Activated effector memory CD4-positive, alpha-beta T cell treated with Interleukin-2 at 50 U/mL for 16 hours (primary cell): ENCODE results near the gene TACR1.

Experiments used
- DNase-seq: peaks from one replicate; pipeline ENCODE4 v3.0.0-alpha.2; 2020

TACR1 gene

DNA sequence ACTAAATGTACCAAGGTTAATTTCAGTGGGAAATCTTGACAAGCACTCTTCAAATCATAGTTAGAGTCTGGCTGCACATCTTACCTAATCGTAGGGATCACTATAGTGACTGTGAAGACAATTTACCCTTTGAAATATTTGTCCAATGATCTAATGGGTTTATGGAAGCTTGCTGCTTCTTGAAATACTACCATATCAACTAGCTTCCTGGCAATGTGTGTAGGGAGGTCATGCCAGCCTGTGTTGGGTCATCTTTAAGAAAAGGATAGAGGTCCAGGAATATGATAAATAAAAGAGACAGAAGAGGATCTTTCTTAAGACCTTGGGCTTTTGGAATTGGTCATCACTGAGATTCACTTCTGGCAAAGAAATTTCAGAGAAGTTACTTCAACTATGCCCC, 156.5 kb downstream of the TACR1 start:
- DNase-seq, result no peak

DNA sequence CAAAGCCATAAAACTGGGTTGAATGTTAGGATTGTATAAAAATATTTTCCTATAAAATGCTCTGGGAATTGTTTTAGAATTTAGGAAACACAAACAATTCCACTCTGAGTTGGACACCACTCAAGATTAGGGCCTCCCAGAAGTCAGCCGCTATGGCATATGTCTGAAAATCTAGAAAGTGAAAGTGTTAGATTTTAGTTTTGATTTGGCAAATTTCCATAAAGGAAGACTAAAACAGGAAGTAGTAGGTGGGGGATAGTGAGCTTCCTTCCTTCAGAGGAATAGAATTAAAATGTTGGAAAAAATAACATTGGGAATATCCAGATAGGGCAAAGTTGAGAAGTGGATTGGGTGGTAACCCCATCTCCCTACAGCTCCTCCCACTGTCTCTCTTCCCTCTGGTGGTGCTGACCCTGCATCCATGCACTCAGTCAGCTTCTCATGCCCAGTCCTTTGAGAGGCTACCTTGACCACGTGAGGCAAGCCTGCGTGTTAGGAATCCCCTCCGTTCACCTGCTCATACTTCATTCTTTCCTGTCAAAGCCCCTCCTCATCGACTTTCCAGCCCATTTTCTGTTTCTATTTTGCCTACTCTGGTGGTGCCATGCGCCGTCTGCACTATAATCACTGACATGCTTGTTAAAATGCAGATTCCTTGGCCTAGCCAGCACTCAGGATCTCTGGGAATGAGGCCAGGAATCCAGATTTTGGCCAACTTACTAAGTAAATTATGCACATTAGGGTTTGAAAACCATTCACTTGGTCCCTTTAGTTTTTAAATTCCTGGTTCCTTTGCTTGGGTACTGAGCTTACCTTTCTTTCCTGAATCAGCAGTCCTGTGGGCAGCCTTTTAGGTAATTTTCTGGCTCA, 157.4 kb downstream of the TACR1 start:
- DNase-seq, result no peak

DNA sequence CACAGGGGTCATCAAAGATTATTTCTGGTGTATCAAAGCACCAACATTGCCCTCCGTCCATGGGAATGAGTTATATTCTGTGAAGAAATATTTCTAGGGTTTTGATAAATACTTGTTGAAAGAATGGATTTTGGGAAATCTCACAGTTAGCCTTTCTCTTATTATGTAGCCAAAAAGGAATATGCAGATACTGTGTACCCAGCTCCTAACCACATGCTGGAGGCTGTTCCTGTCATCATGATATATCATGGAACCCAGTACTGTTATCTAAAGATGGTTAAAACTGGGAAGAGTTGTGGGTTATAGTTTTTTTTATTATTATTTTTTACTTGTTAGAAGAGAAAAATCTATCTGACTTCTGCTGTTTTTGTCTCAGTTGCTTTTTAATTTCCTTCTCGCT, 158.1 kb downstream of the TACR1 start:
- no peak for DNase-seq

DNA sequence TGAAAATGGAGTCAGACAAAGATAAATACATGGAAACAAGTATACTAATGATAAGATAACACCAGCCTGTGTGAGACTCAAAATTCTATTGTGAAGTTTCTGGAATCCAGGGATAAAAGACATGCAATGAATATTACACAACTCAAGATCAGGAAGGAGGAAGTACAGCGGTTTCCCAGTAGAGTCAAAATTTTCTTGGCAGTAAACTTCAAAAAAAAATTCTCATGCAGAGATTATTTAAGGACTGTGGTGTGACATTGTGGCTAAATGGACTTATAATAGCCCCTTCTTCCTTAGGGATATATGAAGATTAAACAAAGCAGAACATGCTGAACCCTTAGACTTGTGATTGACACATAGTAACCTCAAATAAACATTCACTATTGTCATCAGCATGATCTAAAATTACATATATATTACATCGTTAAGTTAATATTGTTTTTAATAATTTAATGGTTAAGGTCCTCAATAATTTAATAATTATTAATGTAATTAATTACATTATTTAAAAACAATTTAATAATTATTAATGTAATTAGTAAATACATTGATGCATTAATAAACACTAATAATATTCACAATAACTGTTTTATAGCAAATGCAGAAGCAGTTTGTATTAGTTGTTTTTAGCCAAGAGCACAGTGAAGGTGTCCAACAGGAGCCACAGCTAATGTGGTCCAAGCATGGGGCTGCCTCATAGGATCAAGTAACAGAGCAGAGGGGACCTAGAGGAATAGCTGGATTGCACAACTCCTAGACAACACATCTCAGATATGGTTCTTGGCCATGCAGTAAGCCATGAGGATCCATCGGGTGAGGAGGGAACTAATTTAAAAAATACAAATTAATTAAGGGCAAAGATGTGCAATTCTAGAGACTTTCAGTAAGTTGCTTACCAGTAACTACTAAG, 163.6 kb downstream of the TACR1 start:
- no peak for DNase-seq

DNA sequence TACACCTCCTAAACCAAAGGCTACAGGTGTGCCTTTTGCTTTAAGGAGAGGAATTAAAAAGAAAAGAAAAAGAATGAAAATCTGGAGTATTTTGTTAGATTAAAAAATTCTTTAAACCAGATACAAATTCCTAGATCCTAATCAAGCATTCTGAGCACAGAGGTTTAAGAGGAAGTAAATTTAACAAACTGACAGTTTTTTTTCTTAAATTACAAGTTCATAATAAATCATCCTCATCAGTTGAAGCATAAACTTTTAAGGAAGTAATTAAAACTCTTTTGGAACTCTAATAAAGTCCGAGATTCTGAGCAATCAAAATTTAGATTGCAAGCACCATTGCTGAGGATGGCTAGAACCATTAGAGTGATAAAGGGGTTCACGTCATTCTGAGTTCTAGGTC, 165.8 kb downstream of the TACR1 start:
- no peak for DNase-seq

DNA sequence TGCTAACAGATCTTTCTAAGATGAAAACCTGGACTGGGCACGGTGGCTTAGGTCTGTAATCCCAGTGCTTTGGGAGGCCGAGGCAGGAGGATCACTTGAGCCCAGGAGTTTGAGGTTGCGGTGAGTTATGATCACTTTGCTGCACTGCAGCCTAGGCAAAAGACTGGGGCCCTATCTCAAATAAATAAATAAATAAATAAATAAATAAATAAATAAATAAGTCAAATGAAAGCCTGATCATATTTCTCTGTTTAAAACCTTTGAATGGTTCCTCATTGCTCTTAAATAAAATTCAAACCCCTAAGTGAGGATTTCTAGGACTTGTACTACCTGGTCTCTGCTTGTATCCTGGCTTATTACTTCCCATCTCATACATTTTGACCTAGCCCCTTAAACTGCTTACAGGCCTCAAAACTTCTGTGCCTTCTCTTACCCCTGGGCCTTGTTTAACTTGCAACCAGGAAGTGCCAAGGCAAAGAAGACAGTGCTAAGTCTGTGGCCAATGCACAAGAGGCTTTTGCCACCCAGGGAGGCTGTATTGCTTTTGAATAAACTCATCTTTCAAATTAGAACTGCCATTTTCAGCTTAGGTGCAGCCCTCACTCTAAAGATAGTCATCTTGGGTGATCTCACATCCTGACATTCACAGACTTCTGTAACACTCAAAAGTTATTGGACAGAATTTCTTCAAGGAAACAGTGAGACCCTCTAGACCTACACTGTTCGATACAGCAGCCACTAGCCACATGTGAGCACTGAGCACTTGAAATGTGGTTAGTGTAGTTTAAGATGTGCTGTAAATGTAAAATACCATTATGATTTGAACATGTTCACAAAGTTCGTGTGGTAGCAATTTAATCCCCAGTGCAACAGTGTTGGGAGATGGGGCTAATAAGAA, 167.2 kb downstream of the TACR1 start:
- DNase-seq, result no peak

DNA sequence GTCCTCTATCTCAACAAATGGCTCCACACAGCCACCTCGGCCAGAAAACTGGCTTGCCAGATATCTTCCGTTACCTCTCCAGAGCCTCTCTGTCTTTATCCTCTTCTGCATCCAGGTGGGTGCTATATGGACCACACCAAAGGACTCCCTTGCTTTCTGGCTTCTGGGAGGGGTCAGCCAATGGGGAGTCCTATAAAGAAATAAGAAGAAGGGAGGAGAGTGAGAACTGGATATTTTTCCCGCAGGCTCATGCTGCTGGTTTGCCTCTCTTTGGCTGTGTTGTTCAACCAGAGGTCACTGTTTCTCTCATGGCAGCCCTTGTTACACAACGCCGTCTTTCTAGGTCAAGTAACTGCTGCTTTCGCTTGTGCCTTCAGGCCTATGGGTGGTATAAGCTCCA, 168.1 kb downstream of the TACR1 start:
- no peak for DNase-seq

DNA sequence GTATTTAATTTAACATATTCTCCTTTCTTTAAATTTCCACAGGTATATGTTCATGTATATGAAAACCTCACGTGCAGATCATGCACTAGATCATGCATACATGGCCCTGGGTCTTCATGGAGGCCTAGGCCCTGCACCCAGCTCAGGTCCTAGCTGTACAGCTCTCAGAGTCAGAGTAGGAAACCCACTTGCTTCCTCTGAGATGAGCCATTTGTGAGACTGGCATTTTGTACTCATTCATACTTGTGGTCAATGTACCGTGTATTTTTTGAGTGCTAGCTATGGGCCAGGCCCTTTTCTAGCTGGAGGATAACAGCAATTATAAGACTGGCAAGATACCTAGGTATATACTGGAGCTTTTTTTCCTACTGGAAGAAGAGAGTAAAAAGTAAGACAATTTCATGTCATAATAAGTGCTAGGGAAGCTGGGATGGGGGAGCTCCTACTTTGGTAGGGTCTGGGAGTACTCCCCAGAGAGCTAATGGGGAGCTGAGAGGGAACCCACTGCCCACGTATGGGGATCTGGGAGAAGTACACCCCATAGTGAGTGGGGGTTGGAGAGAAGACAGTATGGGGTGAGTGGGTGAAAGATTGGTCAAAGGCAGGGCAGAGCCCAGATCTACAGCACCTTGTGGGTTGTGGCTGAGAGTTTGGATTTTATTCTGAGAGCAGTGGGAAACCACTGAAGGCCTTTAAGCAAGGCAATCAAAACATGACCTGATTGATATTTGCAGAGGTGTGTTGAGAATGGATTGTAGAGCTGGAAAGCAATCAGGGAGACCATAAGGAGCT, 168.9 kb downstream of the TACR1 start:
- no peak for DNase-seq

DNA sequence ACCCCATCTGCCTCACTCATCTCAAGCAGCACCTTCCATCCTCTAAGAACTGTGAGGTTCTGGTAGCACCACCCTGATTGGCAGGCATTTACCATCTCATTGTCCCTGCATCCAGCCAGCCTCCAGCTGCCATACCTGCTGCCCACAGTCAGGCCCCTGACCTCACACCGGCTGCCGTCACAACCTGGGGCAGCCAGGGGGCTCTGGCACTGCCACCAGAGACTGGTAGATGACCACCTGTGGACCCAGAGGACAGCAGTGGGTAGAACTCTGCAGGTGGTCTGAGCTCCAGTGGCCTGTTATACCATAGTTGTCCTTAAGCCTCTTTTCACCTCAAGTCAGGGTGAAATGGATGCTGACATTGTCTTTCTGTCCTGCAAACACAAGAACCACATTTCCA, 171.4 kb downstream of the TACR1 start:
- DNase-seq, result no peak

DNA sequence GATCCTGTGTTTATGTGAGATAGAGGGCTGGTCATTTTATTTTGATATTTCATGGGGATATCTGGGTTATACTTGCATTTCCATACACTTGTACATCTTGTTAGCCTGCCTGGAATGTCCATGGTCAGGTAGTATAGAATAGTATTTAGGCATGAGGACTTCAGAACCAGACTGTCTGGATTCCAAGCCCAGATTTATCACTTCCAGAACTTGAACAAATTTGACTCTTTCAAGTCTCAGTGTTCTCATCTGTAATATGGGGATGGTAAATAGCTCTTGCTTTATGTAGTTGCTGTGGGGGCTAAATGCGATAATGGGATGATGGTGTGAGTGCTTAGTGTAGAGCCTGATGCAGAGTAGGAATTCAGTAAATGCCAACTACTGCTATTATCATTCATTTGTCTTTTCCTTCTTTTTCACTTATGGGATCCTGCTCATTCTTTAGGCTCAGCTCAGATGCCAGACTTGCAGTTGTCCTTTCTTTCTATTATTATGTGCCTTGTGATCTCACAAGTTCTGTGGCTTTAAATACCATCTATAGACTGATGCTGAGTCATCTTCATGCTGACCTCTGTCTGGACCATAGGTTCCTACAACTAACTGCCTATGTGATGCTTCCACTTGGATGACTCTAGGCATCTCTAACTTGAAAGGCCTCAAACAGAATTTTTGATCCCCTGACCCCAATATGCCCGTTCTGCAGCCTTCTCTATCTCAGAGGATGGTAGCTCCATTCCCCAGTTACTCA, 173.5 kb downstream of the TACR1 start:
- no peak for DNase-seq

DNA sequence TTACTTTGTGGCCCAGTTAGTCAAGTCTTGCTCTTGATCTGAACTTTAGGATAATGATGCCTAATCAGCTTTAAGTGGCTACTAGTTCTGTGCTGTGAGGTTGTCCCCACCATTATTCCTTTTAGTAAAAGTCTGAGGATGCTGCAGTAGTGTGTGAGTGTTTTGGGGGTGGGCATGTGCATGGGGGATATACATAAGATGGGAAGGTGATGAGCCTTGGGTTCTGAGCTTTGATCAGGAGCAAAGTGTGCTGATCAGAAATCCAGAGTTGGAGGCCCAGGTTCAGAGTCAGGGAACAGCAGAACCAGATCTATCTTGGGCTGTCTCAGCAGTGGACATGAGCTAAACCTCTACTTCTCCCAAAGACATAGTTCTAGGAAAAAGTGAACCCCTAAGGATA, 174.1 kb downstream of the TACR1 start:
- DNase-seq, result no peak

DNA sequence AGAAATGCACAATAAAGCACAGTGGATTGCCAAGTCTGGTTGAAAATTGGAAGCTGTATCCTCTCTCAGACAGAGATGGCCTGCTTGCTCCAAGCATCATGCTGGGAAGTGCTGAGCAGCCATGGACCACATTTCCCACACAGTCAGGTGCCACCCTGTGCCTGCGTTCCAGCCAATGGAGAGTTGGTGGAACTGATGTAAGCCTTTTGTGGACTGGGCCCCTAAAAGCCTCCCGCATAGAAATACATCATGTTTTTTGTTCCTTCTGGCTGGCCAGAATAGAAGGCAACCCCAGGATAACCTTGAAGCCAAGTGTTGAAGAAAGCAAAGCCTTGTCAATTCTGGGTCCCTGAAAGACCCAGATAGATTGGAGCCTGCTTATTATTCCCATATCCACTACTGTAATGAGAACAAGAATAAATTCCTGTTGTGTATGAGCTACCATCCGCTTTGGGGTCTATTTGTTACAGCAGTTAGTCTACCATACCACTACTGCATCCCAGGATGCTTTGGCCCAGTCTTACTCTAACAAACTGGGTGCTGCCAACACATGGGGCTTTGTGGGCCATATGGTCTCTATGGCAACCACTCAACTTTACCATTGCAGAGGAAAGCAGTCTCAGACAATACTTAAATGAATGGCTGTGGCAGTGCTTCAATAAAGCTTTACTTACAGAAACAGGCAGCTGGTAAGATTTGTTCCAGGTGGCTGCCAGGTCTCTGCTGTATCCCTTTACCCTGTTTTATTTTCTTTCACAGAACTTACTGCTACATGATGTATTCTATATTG, 175.5 kb downstream of the TACR1 start:
- no peak for DNase-seq

DNA sequence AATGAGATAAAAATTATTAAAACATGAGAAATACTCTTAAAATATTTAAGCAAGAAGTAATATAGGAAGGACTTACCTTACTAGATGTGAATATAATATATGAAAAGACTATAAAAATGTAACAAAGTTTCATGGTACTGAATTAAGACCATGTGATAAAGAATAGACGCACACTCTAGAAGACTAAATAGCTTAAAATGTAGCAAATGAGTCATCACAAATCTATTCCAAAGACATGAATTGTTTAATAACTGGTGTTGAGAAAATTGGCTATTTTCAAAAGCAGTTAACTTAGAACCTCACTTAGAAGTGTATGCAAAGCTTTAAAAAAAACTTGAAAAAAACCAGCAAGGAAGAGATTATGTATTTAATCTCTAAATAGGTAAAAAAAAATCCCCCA, 176.8 kb downstream of the TACR1 start:
- no peak for DNase-seq

DNA sequence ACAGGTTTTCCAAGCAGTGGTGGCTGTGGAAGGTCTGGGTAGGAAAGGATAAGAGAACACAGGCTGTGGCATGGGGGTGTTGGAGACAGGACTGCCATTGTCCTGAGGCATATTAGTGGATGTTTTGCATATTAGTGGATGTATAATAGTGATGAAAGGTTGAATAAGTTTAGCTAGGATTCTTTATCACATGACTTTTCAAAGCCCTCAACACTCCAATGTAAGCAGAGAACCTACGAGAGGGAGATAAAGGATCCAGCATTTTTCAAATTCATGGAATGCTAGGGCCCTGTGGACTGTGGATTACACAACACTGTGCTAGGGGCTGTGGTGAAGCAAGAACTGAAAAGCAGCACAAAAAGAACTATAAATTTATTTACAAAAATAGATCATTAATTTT, 177.6 kb downstream of the TACR1 start:
- DNase-seq, result no peak

DNA sequence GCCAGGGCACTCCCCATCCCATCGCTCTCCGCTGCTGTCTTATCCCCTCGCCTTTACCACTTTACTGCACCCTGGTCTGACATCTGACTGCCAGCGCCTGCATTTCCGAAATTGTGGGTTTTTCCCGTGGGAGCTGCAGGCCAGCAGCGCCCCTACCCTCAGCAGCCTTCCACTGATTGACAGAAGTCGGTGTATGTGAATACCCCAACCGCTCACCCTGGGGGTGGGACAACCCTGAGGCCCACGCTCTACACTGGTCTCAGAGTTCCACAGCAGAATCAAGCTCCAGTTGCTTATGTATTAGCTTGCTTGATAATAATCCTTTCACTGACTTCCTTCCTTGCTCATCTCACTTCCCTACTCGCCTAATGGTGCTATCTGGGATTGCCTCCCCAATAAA, 178.8 kb downstream of the TACR1 start:
- no peak for DNase-seq

DNA sequence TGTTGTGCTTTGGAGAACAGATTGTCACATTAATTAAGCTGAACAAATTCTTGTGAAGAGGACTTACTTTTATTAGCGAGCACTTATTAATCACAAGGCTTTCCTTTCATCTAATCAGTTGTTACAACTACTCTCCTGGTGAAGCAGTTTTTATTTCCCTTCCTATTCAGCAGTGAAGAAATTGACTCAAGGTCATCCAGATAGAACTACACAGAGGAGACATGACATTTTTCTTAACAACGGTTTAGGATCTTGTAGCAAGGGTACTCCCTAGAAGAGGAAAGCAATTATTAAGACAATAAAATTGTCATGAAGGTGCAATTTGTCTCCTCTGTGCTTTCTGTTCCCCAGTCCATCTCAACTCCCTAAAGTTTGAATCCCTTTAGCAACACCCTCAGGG, 179.5 kb downstream of the TACR1 start:
- DNase-seq, result no peak

DNA sequence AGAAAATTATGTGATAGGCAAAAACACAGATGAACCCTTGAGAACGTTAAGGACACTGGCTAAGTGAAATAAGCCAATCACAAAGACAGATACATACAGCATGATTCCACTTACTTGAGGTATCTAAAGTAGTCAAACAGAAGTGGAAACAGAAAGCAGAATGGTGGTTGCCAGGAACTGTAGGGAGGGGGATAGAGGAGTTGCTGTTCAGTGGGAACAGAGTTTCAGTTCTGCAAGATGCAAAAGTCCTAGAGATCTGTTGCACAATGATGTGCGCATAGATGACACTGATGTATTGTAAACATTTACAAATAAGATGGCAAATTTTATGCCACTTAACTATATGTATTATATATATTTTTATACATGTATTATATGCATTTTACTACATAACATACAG, 181.2 kb downstream of the TACR1 start:
- no peak for DNase-seq

DNA sequence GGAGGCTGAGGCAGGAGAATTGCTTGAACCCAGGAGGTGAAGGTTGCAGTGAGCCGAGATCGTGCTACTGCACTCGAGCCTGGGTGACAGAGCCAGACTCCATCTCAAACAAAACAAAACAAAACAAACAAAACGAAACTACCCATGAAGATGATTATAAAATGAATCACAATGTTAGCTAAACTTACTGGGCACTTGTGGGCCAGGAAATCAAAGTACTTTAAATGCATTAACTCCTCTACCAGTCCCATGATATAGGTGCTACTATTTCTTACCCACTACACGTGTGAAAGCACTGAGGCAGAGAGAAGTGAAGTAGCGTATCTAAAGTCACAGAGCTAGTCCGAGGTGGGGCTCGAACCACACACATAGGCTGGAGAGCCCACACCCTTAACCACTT, 187.2 kb downstream of the TACR1 start:
- DNase-seq, result no peak

DNA sequence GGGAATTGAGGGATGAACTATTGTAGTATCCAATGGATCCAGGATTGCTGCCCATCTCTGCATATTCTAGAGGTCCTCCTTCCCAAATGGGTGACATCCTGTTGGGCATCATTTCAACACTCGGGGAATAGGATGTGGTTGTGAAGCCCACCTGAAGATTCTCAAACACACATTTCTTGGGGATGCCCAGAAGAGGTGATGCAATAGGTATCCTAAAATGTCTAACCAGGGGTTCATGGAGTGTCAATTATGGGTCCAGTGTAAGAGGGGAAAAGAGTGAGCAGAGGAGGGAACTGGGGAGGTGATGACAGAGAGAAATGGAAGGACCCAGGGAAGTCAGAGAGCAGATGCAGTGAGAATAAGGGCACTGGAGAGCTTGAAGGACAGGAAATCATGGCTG, 188.7 kb downstream of the TACR1 start:
- no peak for DNase-seq

DNA sequence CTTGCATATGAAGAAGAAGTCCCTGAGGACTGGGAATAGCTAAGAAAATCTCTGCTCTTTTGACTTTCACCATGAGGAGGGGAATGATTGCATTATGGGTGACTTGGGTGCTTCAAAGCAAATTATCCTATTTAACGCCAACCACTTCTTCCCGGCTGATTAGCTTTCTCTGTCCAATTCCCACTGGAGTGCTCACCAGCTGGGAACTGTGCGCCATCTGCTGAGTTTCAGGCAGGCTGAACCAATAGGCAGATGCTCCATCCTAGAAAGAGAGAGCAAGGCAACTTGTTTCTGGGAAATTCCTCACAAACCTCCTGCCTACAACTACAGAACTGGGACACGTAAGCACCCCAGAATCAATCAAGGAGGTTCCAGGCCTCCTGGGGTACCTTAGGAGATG, 191.5 kb downstream of the TACR1 start:
- DNase-seq, result no peak

DNA sequence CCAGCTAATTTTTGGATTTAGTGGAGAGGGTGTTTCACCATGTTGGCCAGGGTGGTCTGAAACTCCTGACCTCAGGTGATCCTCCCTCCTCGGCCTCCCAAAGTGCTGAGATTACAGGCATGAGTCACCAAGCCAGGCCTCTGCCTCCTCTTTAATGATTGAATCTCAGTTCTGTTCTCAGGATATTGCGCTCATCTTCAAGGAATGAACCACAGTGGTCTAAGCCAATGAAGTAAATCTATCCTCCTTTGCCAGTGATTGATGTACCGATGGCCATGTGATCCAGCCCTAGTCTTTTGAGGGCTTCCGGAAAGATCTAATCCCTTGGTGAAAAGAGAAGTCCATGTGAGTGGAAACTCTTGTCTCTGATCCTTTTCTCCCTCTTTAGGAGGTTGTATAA, 192.3 kb downstream of the TACR1 start:
- DNase-seq, result no peak
